WTC11 (cell line): ENCODE measurements around the gene YWHAH. TPM values are rescaled to one million over a fixed set of nuclear protein-coding genes. Genes with fewer than 3 reads are reported as not detected.

Experiments used
- ATAC-seq: fragments of 200-7000 bp; cut with Tn5 transposase; 2 replicates; pipeline ENCODE4 v1.10.0; 2021; ENCODE audit warnings: mild to moderate bottlenecking, moderate library complexity
- CTCF ChIA-PET: fragments of 300-600 bp; sonication (Branson Sonifier 250); formaldehyde crosslinking; loops from one replicate; lab custom pipeline; 2021; ENCODE audit warnings: antibody characterized with exemption; lab: Charles Lee
- POLR2A ChIA-PET: fragments of 350-600 bp; sonication (Branson Sonifier 250); formaldehyde crosslinking; loops from one replicate; lab custom pipeline; 2021; ENCODE audit warnings: antibody characterized with exemption; lab: Charles Lee
- DNase-seq: peaks from one replicate; pipeline ENCODE4 v3.0.0; 2021; ENCODE audit warnings: low spot score
- H3K27ac Mint-ChIP-seq: 2 replicates; pipeline ENCODE4 v1.8.0; 2021; ENCODE audit warnings: mixed read lengths
- H3K27me3 Mint-ChIP-seq: 2 replicates; pipeline ENCODE4 v1.8.0; 2021; ENCODE audit warnings: low read depth, mild to moderate bottlenecking, moderate library complexity, mixed read lengths
- H3K36me3 Mint-ChIP-seq: 2 replicates; pipeline ENCODE4 v1.8.0; 2021; ENCODE audit warnings: mixed read lengths
- H3K4me1 Mint-ChIP-seq: 2 replicates; pipeline ENCODE4 v1.8.0; 2022; ENCODE audit warnings: mixed read lengths
- H3K4me3 Mint-ChIP-seq: 2 replicates; pipeline ENCODE4 v1.8.0; 2021; ENCODE audit warnings: mild to moderate bottlenecking, moderate library complexity, mixed read lengths
- H3K9me3 Mint-ChIP-seq: 2 replicates; pipeline ENCODE4 v1.8.0; 2021; ENCODE audit warnings: mixed read lengths
- AR ChIP-seq: fragments of 250-450 bp; sonication (Bioruptor Pico); IDR thresholded peaks from 2 replicates; pipeline ENCODE4 v1.9.0; 2021; ENCODE audit warnings: mild to moderate bottlenecking
- ATF3 ChIP-seq: sonication (generic); formaldehyde crosslinking; conservative IDR thresholded peaks from 2 replicates; pipeline ENCODE4 v1.8.1; 2022; ENCODE audit warnings: mild to moderate bottlenecking, missing genetic modification reagents
- E2F5 ChIP-seq: sonication (generic); formaldehyde crosslinking; IDR thresholded peaks from 2 replicates; pipeline ENCODE4 v1.8.1; 2022; ENCODE audit warnings: mild to moderate bottlenecking, moderate library complexity, missing genetic modification reagents
- ETV6 ChIP-seq: sonication (generic); formaldehyde crosslinking; IDR thresholded peaks from 2 replicates; pipeline ENCODE4 v1.8.1; 2022; ENCODE audit warnings: mild to moderate bottlenecking, missing genetic modification reagents
- HMGA2 ChIP-seq: fragments of 250-450 bp; sonication (Bioruptor Pico); IDR thresholded peaks from 2 replicates; pipeline ENCODE4 v1.4.0; 2021; ENCODE audit warnings: mild to moderate bottlenecking, moderate library complexity
- IRF1 ChIP-seq: sonication (generic); formaldehyde crosslinking; IDR thresholded peaks from 2 replicates; pipeline ENCODE4 v1.8.0; 2023; ENCODE audit warnings: missing genetic modification reagents
- IRF2 ChIP-seq: sonication (generic); formaldehyde crosslinking; IDR thresholded peaks from 2 replicates; pipeline ENCODE4 v1.8.0; 2022; ENCODE audit warnings: low read depth, missing genetic modification reagents, borderline replicate concordance
- NFATC4 ChIP-seq: fragments of 250-450 bp; sonication (Bioruptor Pico); IDR thresholded peaks from 2 replicates; pipeline ENCODE4 v1.9.0; 2021; ENCODE audit warnings: mild to moderate bottlenecking
- NFYB ChIP-seq: sonication (generic); formaldehyde crosslinking; conservative IDR thresholded peaks from 2 replicates; pipeline ENCODE4 v1.8.0; 2022; ENCODE audit warnings: low read depth, missing genetic modification reagents
- PREB ChIP-seq: sonication (generic); formaldehyde crosslinking; IDR thresholded peaks from 2 replicates; pipeline ENCODE4 v1.8.1; 2022; ENCODE audit warnings: mild to moderate bottlenecking, missing genetic modification reagents, moderate library complexity, borderline replicate concordance
- SMAD3 ChIP-seq: sonication (generic); formaldehyde crosslinking; IDR thresholded peaks from 2 replicates; pipeline ENCODE4 v1.8.0; 2022; ENCODE audit warnings: missing genetic modification reagents, mild to moderate bottlenecking, borderline replicate concordance
- SOX15 ChIP-seq: fragments of 250-450 bp; sonication (Bioruptor Pico); IDR thresholded peaks from 2 replicates; pipeline ENCODE4 v1.9.0; 2021; ENCODE audit warnings: mild to moderate bottlenecking
- SP1 ChIP-seq: sonication (generic); formaldehyde crosslinking; conservative IDR thresholded peaks from 2 replicates; pipeline ENCODE4 v1.8.1; 2022; ENCODE audit warnings: missing genetic modification reagents
- STAT6 ChIP-seq: sonication (generic); formaldehyde crosslinking; conservative IDR thresholded peaks from 2 replicates; pipeline ENCODE4 v1.8.1; 2023; ENCODE audit warnings: mild to moderate bottlenecking, low read depth, missing genetic modification reagents, moderate library complexity
- TEAD1 ChIP-seq: sonication (generic); formaldehyde crosslinking; IDR thresholded peaks from 2 replicates; pipeline ENCODE4 v1.8.0; 2022; ENCODE audit warnings: mild to moderate bottlenecking, missing genetic modification reagents
- ZNF396 ChIP-seq: fragments of 250-450 bp; sonication (Bioruptor Pico); IDR thresholded peaks from 2 replicates; pipeline ENCODE4 v1.8.0; 2021; ENCODE audit warnings: mild to moderate bottlenecking, moderate library complexity, borderline replicate concordance
- ZNF416 ChIP-seq: fragments of 250-450 bp; sonication (Bioruptor Pico); IDR thresholded peaks from 2 replicates; pipeline ENCODE4 v1.9.0; 2021; ENCODE audit warnings: mild to moderate bottlenecking, inconsistent platforms
- total RNA-seq: library from RNA; stranded (reverse); gene quantifications from 3 replicates; pipeline ENCODE4 v1.2.3, GENCODE V29; 2021

The YWHAH gene
- total RNA-seq, 1 experiment from 2014 or later: 203 TPM

- Mint-ChIP-seq H3K27me3 (no peaks in the 10 kb centered on the region), H3K9me3 (no peaks in the 10 kb centered on the region), H3K27ac (no peak overlapping the region), H3K4me1 (no peaks in the 10 kb centered on the region), H3K36me3 (no peaks in the 10 kb centered on the region), H3K4me3 (no peak overlapping the region)
- DNase-seq (no peak), ATAC-seq (no peak)
- ChIA-PET CTCF (interaction anchor here (0.7 to 1.9 kb wide), 3 partner anchors 13 to 62 kb away, joined by 3 to 11 read pairs (median 4); no protein-coding TSS in a partner anchor), POLR2A (interaction anchor here (1.2 kb wide), 1 partner anchor 43 kb away, joined by 5 read pairs; no protein-coding TSS in a partner anchor)
- TF ChIP-seq SMAD3 (CRISPR knock-in tag) (no peak), SP1 (CRISPR knock-in tag) (no peak), ZNF396 (CRISPR knock-in tag) (no peak), TEAD1 (CRISPR knock-in tag) (no peak), IRF1 (CRISPR knock-in tag) (no peak), PREB (CRISPR knock-in tag) (no peak)
Measured at GRCh38 chr22:31927562-31927961, 16.8 kb upstream of the YWHAH start.

GRCh38 chr22:31929167-31929930 is 15.0 kb upstream of the YWHAH start:
- H3K9me3 Mint-ChIP-seq: no peaks in the 10 kb centered on the region
- TF ChIP-seq HMGA2 (CRISPR knock-in tag) (no peak), STAT6 (no peak), SOX15 (CRISPR knock-in tag) (no peak), ETV6 (CRISPR knock-in tag) (no peak), ATF3 (CRISPR knock-in tag) (no peak), IRF1 (CRISPR knock-in tag) (no peak), IRF2 (no peak), E2F5 (CRISPR knock-in tag) (no peak), ZNF416 (CRISPR knock-in tag) (no peak), NFATC4 (CRISPR knock-in tag) (no peak), AR (CRISPR knock-in tag) (no peak), TEAD1 (CRISPR knock-in tag) (no peak), NFYB (CRISPR knock-in tag) (no peak)
- no peak overlapping the region for H3K27ac Mint-ChIP-seq
- ChIA-PET POLR2A (no interaction called here), CTCF (interaction anchor here (2.6 kb wide), 1 partner anchor 41 kb away, joined by 13 read pairs; no protein-coding TSS in a partner anchor)
- H3K4me1 Mint-ChIP-seq: no peaks in the 10 kb centered on the region
- no peak for ATAC-seq
- H3K4me3 Mint-ChIP-seq: no peak overlapping the region
- no peaks in the 10 kb centered on the region for H3K27me3 Mint-ChIP-seq
- no peak for DNase-seq
- H3K36me3 Mint-ChIP-seq: no peaks in the 10 kb centered on the region
